ENCODE data around the gene CLMN.

Gene CLMN

GRCh38 chr14:95320078-95320895, 579 bp upstream of the CLMN start:
- no peak for DNase-seq

GRCh38 chr14:95318399-95319311, 1.1 kb downstream of the CLMN start:
- no peak for DNase-seq

DNA sequence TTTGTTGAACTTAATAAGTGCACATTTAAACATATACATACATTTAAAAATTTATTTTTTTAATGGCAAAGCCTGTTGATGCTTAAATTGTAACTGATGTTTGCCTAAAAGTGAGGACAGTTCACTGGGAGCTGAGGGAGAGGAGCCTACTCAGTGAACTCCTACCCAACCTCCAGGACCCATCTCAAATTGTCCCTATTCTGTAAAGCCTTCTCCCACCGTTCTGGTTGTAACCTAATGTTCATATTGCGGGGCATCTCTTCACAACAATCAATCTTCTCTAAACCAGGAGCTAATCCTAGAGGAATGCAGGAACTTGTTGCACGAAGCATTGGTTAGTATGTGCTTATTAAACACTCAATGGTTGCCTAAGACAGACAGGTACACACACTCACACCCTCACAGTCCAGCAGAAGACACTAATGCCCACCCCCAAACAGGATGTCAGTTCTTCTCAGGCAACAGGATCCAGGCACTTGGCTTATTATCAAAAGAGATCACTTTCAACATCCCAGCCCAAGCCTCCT, 1.8 kb downstream of the CLMN start:
- no peak for DNase-seq

DNA sequence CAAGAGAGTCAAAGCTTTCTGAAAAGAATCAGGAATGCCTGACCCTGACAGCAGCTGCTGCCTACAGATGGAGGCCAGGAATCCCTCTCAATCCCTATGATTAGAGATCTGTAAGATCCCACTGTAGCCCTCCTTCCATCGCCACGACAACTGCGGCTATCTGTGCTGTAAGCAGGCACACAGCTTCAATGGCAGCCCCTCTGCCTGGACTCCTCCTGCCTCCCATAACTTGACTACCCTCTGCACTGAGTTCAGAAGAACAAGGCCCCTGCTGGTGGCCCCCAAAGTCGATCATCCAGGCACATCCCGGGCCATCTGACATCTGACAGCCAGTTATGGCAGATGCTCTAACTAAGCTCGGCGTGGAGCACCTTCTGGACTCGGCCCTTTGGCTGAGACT, 2.9 kb downstream of the CLMN start:
- no peak for DNase-seq

DNA sequence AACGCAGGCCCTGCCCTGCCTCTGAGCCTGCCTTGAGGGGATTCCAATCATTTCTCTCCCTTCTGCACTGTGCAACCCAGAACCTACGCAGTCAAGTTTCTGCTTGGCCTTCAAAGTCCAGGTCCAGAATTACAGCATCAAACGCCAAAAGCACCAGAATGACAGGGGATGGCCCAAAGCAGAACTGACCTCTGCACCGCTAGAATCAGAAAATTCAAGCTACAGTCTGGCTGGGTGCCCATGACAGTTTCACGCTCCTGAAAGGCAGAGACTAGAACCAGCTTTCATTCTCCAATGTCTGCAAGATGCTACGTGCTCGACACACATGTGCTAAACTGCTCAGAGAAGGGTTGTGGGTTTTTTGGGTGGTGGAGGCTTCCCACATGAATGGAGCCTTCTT, 4.1 kb downstream of the CLMN start:
- no peak for DNase-seq

DNA sequence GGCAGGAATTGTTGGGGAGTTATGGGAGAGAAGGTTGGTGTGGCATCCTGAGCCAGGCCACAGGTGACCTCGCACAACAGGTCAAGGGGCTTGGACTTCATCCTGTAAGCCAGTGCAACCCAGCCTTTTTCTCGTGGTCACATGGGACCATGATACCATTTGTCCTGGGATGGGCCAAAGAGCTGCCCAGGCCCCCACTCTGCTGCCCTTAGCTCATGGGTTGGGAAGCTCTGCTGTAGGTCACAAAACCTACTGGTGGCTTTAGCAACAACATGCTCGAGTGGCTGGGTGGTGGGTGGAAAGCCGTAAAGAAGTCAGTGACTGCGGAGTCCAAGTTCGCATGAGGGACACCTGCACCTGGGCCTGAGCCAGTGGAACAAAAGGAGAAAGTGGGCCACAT, 4.6 kb downstream of the CLMN start:
- no peak for DNase-seq

- peak; percentile 55 for DNase-seq
These were observed 5.1 kb downstream of the CLMN start for GRCh38 chr14:95314609-95315008.

DNA sequence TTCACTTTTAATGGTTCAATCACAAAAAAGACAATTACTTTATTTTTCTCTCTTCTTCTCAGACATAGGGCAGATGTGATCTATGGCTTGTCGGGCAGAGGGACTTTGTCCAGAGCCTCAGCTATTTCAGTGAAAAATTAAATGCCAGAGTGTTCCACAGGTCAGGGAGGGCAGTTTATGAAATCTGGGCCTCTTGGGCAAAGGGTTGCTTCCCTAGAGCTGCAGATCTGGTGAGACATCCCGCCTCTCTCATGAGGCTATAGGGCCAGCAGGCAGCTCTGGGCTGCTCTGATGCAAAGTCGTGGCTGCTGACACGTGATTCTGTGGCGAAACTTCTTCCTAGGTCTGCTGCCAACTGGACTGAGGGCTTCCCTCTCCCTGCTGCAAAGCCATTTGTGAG, 6.0 kb downstream of the CLMN start:
- peak; percentile 93 to 96 for DNase-seq

- no peak for DNase-seq
These were observed 6.5 kb downstream of the CLMN start for GRCh38 chr14:95313190-95313589.

- no peak for DNase-seq
These were observed 7.4 kb downstream of the CLMN start for GRCh38 chr14:95312311-95312710.

GRCh38 chr14:95311752-95312151, 8.0 kb downstream of the CLMN start:
- DNase-seq: peak; percentile 69 to 73

- no peak for DNase-seq
These were observed 8.9 kb downstream of the CLMN start for GRCh38 chr14:95310635-95311380.

DNA sequence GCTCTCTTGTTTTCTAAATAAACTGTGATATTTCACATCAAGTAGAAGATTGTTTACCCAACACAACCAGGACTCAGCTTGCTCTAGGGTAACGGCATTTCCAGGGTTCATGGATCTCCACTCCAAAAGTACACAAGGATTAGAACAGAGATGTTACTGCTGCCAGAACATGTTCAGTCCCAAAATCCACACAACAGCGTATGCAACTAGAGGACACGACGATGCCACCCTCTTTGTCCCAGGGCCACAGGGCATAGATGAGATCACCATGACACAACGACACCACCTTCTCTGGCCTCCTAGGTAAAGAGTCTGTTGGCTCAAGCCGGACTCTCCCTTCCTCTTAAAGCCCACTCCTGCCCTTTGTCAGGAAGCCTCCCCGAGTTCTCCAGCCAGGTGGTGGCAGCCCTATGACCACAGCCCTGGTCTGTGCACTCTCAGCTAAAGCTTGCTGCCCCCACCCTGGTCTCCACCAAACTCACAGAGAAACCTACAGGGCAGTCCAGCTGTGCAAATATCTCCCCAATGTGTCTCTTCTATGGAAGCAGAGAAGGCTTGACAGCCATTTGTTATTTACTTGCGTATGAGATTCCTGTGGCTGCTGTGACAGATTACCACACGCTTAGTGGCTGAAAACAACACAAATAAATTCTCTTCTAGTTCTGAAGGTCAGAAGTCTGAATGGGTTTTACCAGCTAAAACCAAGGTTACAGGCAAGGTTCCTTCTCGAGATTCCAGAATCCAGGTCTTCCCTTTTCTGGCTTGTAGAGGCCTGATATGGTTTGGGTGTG, 10.3 kb downstream of the CLMN start:
- DNase-seq: no peak

DNA sequence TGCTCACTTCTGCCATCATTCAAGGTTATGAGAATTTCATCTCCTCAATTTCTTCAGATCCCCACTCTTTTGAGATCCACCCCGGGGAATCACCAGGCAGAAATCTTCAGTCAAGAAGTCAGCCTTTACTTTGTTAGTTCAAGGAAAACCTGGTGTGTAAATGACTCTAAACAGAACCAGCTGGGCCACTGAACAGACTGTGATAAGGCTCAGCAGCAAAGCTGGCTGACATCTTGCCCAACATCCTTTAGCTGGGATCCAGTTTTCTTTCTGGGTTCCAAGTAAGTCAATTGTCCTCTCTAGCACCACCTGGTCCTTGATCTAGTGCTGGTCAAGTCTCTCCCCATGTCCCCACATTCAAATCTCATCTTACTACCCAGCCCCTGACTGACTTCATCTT, 11.6 kb downstream of the CLMN start:
- no peak for DNase-seq

DNA sequence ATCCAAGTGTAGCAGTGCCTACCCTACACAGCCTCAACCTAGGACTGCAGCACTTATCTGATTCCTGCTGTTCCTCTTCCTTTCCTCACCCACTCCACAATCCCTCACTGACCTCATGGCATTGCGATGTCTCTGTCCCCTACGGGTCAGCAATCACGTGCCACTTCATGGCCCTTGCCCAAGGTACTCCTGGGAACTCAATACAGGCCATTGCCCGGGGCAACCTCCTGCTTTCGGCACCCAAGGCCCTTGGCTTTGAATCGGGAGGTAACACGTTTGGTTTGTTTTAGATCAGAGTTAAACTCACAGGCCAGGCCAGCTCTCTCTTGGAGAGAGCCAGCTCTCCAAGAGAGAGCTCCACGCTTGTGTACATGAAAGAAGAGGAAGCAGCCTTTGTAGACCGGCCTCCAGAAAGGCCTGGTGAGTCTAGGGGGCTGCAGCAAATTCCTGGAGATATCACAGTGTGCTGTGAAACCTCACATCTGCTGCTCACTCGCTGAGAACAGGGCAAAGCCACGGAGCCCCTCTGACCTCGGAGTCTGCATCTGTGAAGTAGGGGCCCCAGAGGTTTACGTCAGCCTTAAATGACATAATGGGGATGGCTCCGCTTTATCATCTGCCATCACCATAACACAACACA, 12.2 kb downstream of the CLMN start:
- peak in 1 of 2 donors; percentile 48 for DNase-seq

- no peak for DNase-seq
These were observed 13.8 kb downstream of the CLMN start for GRCh38 chr14:95305940-95306339.

DNA sequence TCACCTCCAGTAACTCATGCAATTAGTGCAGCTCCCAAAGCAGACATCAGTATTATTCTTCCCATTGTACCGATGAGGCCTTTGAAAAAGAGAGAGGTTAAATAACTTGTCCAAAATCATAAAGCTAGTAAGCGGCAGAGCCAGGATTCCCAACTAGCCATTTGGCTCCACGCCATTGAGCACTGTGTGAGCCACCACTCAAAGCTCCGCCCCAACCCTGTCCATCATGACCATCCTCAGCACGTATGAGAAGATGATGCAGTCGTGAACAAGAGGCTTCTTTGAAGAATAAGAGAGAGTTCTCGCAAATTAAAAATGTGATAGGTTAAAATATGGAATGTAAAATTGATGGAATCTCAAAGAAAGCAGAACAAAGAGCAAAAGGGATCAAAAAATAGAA, 14.6 kb downstream of the CLMN start:
- DNase-seq: no peak

- DNase-seq: no peak
These were observed 15.4 kb downstream of the CLMN start for GRCh38 chr14:95304342-95304741.

DNA sequence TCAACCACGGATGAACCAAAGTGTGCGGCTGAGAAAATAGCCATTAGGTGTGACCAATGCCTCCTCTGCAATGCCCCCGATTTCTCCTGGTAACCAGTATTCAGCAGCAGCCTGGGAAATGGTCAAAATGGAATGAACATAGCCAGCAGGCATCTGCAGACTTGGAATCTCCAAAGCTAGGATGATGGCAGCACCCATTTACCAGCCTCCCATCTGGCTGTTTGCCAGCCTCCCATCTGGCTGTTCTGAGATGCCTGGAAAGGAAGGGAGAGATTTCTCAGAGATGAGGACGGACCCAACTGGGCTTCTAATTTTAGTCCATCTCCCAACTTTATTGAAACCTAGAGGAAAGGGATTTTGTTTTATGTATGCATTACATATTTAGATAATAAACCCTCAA, 16.2 kb downstream of the CLMN start:
- no peak for DNase-seq

GRCh38 chr14:95302667-95303506, 16.8 kb downstream of the CLMN start:
- no peak for DNase-seq
